ENCODE data around the gene LILRA2.
"Not testable (repeated sequence)": the region's sequence is repeated elsewhere in the genome, so short reads cannot be mapped to it uniquely, and the experiment has no call there.

The LILRA2 gene

DNA sequence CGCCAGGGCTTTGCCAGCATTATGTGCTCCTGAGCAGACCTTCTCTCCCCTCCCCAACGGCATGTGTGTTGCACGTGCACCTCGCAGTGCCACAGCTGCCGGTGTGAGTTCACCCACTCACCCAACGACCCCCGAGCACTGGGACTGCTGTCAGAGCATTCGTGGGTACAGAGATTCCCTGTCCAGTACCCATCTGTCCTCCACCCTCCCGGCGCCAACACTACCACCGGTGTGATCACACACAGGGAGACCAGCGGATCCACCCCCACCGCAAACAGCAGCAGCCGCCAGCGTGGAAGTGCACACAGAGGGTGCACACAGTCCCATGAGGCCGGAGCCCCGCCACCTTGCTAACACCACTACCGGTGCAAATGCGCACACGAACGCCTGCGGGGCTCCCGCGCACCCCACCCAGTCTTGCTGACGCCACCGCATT is 35.8 kb downstream of the LILRA2 start:
- no peak for DNase-seq (ENCODE audit: low read depth)

DNA sequence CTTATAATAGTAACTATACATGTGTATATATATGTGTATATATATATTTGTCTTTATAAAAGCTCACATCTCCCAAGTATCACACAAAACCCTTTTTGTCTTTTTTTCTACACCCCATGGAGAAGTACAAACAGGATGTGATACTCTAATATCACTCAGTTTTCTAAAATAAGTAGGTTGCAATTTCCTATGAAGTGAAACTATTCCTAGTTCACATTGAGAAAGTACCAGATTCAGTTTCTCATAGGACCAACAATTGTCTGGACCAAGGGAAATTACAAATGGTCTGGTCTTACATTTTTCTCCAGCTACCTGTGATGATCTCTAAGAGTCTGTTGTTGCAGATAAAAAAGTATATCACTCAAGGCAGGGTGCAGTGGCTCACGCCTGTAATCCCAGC is 38.8 kb downstream of the LILRA2 start:
- no peak for DNase-seq (ENCODE audit: low read depth)

- DNase-seq (ENCODE audit: low read depth) = no peak
Measured at GRCh38 chr19:54614726-54615125, 41.1 kb downstream of the LILRA2 start.

DNA sequence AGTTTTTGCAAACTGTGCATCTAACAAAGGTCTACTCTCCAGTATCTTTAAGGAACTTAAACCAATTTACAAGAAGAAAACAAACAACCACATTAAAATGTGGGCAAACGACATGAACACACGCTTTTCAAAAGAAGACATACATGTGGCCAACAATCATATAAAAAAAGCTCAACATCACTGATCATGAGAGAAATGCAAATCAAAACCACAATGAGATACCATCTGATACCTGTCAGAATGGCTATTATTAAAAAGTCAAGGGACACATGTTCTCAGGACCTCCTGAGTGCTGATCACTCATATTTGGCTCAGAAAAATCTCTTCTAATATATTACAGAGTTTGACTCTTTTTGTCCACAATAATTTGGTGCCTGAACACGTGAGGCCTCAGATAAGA is 42.5 kb downstream of the LILRA2 start:
- no peak for DNase-seq (ENCODE audit: low read depth)

- no peak for DNase-seq (ENCODE audit: low read depth)
Measured at GRCh38 chr19:54616821-54617560, 43.4 kb downstream of the LILRA2 start.

DNA sequence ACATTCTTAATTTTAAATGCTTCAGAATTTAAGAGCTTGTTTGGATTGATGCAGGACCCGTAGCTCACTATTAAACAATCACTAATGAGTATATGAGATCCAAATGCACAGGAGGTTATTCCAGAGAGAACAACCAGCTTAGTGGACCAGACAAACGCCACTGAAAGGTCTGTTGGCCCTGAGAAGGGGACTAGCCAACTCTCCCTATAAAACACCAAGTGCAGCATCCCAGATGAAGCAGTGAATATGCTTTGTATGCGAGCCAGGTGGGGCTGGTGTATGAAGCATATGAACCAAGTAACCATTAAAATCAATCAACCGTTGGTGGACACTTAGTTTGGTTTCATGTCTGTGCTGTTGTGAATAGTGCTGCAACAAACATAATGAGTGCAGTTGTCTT is 46.9 kb downstream of the LILRA2 start:
- DNase-seq (ENCODE audit: low read depth) = no peak

DNA sequence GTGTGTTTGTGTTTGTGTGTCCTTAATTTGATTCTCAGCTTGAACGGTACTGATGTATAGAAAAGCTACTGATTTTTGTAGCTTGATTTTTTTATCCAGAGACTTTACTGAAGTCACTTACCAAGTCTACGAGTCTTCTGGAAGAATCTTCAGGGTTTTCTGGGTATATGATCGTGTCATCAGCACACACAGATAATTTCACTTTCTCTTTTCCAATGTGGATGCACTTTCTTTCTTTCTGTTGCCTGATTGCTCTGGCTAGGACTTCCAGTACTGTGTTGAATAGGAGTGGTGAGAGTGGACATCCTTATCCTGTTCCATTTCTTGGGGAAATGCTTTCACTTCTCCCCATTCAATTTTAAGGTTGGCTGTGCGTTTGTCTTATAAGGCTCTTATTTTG is 48.8 kb downstream of the LILRA2 start:
- no peak for DNase-seq (ENCODE audit: low read depth)

- DNase-seq (ENCODE audit: low read depth) = not testable (repeated sequence)
Measured at GRCh38 chr19:54624234-54624633, 50.6 kb downstream of the LILRA2 start.

DNA sequence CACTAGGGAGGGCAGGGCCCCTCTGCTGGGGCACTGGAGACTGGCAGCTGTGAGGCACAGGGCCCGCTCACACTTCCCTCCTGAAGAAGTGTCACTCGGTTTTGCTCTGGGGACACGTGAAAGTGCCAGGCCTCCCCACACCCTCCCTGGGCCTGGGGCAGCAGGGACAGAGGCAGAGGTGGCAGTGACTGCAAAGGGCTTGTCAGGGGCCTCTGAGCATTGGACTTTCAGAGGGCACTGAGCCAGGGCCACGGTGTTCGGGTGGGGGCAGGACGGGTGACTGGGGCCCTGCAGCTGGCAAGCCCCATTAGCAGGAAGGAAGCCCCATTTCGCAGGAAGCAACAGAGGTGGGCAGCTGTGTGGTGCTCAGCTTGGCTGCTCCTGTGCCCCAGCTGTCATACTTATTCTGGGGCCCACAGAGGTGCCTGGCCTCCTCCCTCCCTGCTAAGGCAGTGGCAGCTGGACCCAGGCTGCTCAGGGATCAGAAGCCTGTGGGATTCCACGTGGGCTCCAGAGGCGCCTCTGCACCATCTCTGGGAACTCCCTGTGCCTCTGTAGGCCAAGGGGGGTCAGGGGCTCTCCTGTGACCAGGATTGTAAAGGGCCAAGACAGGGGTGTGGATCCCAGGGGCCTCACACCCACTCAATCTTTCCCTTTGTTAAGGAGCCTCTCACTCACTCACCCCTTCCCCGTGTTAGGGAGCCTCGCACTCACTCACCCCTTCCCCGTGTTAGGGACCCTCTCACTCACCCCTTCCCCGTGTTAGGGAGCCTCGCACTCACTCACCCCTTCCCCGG is 51.5 kb downstream of the LILRA2 start:
- DNase-seq (ENCODE audit: low read depth) = not testable (repeated sequence)

DNA sequence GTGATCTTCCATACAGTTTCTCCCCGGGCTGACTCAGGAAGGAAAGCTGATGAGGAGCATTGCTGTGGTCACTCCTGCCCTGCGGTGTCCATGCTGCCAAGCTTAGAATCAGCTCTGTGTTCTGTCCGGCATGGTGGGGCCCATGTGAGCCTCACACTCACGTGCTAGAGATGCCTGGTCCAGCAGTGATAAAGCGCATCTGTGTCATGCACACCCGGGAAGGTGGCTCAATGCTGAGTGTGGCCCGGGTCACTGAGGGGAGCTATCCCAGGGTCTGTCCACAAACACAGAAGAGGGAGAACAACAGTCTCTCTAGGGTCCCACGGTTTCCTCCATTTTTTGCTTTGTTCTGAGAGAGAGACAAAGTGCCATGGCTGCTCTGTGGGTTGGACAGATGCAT is 53.2 kb downstream of the LILRA2 start:
- DNase-seq (ENCODE audit: low read depth) = no peak

- not testable (repeated sequence) for DNase-seq (ENCODE audit: low read depth)
Measured at GRCh38 chr19:54627912-54628311, 54.3 kb downstream of the LILRA2 start.

DNA sequence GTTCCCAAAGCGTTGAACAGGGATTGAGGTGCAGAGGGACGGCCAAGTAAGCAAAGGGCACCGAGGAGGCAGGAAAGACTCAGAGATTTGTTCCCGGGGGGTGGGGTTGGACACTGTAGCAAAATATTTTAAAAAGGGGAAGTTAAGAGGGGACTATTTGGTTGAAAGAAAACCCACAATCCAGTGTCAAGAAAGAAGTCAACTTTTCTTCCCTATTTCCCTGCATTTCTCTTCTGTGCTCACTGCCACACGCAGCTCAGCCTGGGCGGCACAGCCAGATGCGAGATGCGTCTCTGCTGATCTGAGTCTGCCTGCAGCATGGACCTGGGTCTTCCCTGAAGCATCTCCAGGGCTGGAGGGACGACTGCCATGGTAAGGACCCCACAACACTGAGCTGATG is 56.7 kb downstream of the LILRA2 start, which contains the start of gene LILRB1:
Gene LILRB1, plus strand, starts transcription at position 223 of the 400 bp plus-strand sequence. CDS start 590 bp downstream, outside the sequence.
- DNase-seq (ENCODE audit: low read depth) = not testable (repeated sequence)

GRCh38 chr19:54630782-54631181 is 57.2 kb downstream of the LILRA2 start:
- DNase-seq (ENCODE audit: low read depth) = no peak

GRCh38 chr19:54631489-54632337 is 58.1 kb downstream of the LILRA2 start:
- not testable (repeated sequence) for DNase-seq (ENCODE audit: low read depth)

DNA sequence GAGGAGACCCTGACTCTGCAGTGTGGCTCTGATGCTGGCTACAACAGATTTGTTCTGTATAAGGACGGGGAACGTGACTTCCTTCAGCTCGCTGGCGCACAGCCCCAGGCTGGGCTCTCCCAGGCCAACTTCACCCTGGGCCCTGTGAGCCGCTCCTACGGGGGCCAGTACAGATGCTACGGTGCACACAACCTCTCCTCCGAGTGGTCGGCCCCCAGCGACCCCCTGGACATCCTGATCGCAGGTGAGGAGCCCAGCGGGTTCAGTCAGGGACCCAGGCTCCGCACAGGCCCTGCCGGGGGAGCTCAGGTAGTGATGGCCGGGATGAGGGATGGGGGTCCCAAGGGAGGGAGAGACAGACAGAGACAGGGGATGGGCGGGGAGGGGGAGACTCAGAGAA is 58.9 kb downstream of the LILRA2 start:
- DNase-seq (ENCODE audit: low read depth) = not testable (repeated sequence)

- DNase-seq (ENCODE audit: low read depth) = no peak
Measured at GRCh38 chr19:54633401-54633800, 59.8 kb downstream of the LILRA2 start.

DNA sequence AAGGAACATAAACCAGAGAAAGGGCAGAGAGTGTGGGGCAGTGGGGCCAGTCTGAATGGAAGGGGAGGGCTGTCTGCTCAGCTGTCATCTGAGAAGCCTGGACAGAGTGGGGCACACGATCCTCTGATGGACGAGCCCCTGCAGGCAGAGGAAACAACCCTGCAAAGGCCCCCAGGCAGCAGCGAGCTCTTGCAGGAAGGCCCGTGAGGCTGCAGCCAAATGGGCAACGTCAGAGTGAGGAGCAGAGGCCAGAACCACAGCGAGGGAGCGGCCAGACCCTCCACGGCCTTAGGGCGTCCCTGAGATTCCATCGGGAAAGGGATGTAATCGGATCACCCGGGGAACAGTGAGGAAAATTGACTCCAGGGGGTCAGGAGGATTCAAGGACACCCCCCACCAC is 62.5 kb downstream of the LILRA2 start:
- DNase-seq (ENCODE audit: low read depth) = not testable (repeated sequence)

- no peak for DNase-seq (ENCODE audit: low read depth)
Measured at GRCh38 chr19:54638683-54639082, 65.1 kb downstream of the LILRA2 start.
